HepG2 (cell line): Measurements from ENCODE around the gene PHACTR3. TPM values are rescaled to one million over a fixed set of nuclear protein-coding genes. Genes with fewer than 3 reads are reported as not detected.

Source experiments
- ATAC-seq: fragments of 200-7000 bp; cut with Tn5 transposase; 3 replicates; pipeline ENCODE4 v1.9.1; 2020; ENCODE audit warnings: mild to moderate bottlenecking, moderate library complexity
- BruUV-seq: library from RNA; stranded (reverse); fragments of 400-500 nt; replicated peaks from 2 replicates; lab custom pipeline; 2021; lab: Mats Ljungman, UMichigan
- CTCF ChIA-PET: fragments of 300-600 bp; formaldehyde crosslinking; extraction: SDS; loops from one replicate; lab custom pipeline; 2021; ENCODE audit warnings: low total read pairs, inconsistent platforms, low intra/inter-chr PET ratio; lab: Yijun Ruan, JAX
- POLR2A ChIA-PET: fragments of 350-600 bp; sonication (Branson Sonifier 250); formaldehyde crosslinking; loops from one replicate; lab custom pipeline; 2020; ENCODE audit warnings: antibody characterized with exemption, inconsistent platforms; lab: Yijun Ruan, JAX
- DNase-seq: peaks from one replicate; pipeline ENCODE4 v3.0.0-alpha.2; 2015; ENCODE audit warnings: low spot score
- FAIRE-seq: peaks from 3 replicates; lab custom pipeline; 2011; peaks lifted over from hg19 to GRCh38; lab: Jason Lieb, UNC
- H2AFZ ChIP-seq: one replicate; pipeline ENCODE4 v1.6.1; 2011; ENCODE audit warnings: low read length, inconsistent platforms
- H3K27ac ChIP-seq: fragments of 300-600 bp; 3 replicates; pipeline ENCODE4 v1.8.0; 2011; ENCODE audit warnings: mixed run types, mild to moderate bottlenecking, mixed read lengths, low read length, inconsistent platforms; ENCODE audit not compliant: insufficient read depth; ENCODE audit errors: extremely low read length
- H3K27me3 ChIP-seq, 2 experiments: fragments of 200-600 bp in 1 of 2; 2 replicates in 1 of 2; 3 replicates in 1 of 2; pipeline versions ENCODE4 v1.6.0 to v1.8.0; 2011; ENCODE audit warnings: low read length in 2 of 2, mild to moderate bottlenecking in 2 of 2, moderate library complexity in 2 of 2, inconsistent platforms in 1 of 2; ENCODE audit not compliant: insufficient read depth in 2 of 2, control insufficient read depth in 1 of 2
- H3K36me3 ChIP-seq, 2 experiments: fragments of 200-600 bp in 1 of 2; replicated peaks in 1 of 2; 2 replicates in 1 of 2; 3 replicates in 1 of 2; pipeline versions ENCODE4 v1.5.1 to v1.8.0; 2011; ENCODE audit warnings: low read length in 2 of 2, inconsistent platforms in 1 of 2; ENCODE audit not compliant: insufficient read depth in 2 of 2, control insufficient read depth in 1 of 2
- H3K4me1 ChIP-seq: 2 replicates; pipeline ENCODE4 v1.5.1; 2012; ENCODE audit warnings: low read length, inconsistent platforms; ENCODE audit not compliant: insufficient read depth
- H3K4me2 ChIP-seq: 2 replicates; pipeline ENCODE4 v1.6.0; 2011; ENCODE audit warnings: low read depth, low read length, inconsistent platforms
- H3K4me3 ChIP-seq, 3 experiments: fragments of 200-600 bp in 1 of 3; sonication (generic), shearing (Covaris generic) in 1 of 3; replicated peaks in 1 of 3; 2 replicates each; pipeline ENCODE4 v1.5.1; 2011 to 2016; ENCODE audit warnings: low read length in 3 of 3, inconsistent platforms in 2 of 3, low read depth in 2 of 3, mild to moderate bottlenecking in 2 of 3, control low read depth in 1 of 3, mixed read lengths in 1 of 3; ENCODE audit not compliant: insufficient read depth in 1 of 3
- H3K79me2 ChIP-seq: one replicate; pipeline ENCODE4 v1.6.1; 2011; ENCODE audit warnings: low read length, inconsistent platforms; ENCODE audit not compliant: insufficient read depth
- H3K9ac ChIP-seq: 2 replicates; pipeline ENCODE4 v1.6.0; 2011; ENCODE audit warnings: mild to moderate bottlenecking, low read depth, low read length, inconsistent platforms; ENCODE audit not compliant: insufficient read depth
- H3K9me3 ChIP-seq: 2 replicates; pipeline ENCODE4 v1.5.1; 2012; ENCODE audit warnings: mild to moderate bottlenecking, low read length
- H4K20me1 ChIP-seq: 2 replicates; pipeline ENCODE4 v1.6.0; 2011; ENCODE audit warnings: inconsistent platforms, mild to moderate bottlenecking, low read length, moderate library complexity; ENCODE audit not compliant: insufficient read depth
- CBX2 ChIP-seq, 2 experiments: fragments of 200-600 bp in 1 of 2; sonication (generic); formaldehyde crosslinking in 1 of 2; IDR thresholded peaks; 2 replicates each; pipeline versions ENCODE4 v1.7.0 to v1.8.1; 2018 to 2022; ENCODE audit warnings: low read depth in 2 of 2, low read length in 1 of 2, mild to moderate bottlenecking in 1 of 2, missing genetic modification reagents in 1 of 2
- CENPX ChIP-seq: sonication (generic); formaldehyde crosslinking; IDR thresholded peaks from 2 replicates; pipeline ENCODE4 v1.9.0; 2021; ENCODE audit warnings: mild to moderate bottlenecking, missing genetic modification reagents, moderate library complexity
- EHMT2 ChIP-seq: fragments of 200-600 bp; sonication (generic); IDR thresholded peaks from 2 replicates; pipeline ENCODE4 v1.7.0; 2017; ENCODE audit warnings: antibody characterized with exemption, low read depth, low read length, borderline replicate concordance
- MED13 ChIP-seq: sonication (generic); formaldehyde crosslinking; IDR thresholded peaks from 2 replicates; pipeline ENCODE4 v1.5.0; 2020; ENCODE audit warnings: missing genetic modification reagents
- MYNN ChIP-seq: sonication (generic); formaldehyde crosslinking; IDR thresholded peaks from 2 replicates; pipeline ENCODE4 v1.4.0; 2020; ENCODE audit warnings: mild to moderate bottlenecking, low read depth, missing genetic modification reagents
- TFAP4 ChIP-seq: sonication (generic); IDR thresholded peaks from 2 replicates; pipeline ENCODE4 v1.6.1; 2016; ENCODE audit warnings: low read depth, borderline replicate concordance
- ZNF10 ChIP-seq: sonication (generic); formaldehyde crosslinking; IDR thresholded peaks from 2 replicates; pipeline ENCODE4 v1.4.0; 2020; ENCODE audit warnings: mild to moderate bottlenecking, low read depth, missing genetic modification reagents, borderline replicate concordance
- ZNF101 ChIP-seq: sonication (generic); formaldehyde crosslinking; IDR thresholded peaks from 2 replicates; pipeline ENCODE4 v1.4.0; 2020; ENCODE audit warnings: mild to moderate bottlenecking, low read depth, missing genetic modification reagents, borderline replicate concordance
- ZNF597 ChIP-seq: sonication (generic); formaldehyde crosslinking; IDR thresholded peaks from 2 replicates; pipeline ENCODE4 v1.5.0; 2020; ENCODE audit warnings: missing genetic modification reagents
- ZNF607 ChIP-seq: sonication (generic); formaldehyde crosslinking; IDR thresholded peaks from 2 replicates; pipeline ENCODE4 v1.5.1; 2020; ENCODE audit warnings: missing genetic modification reagents, mild to moderate bottlenecking, borderline replicate concordance
- ZNF616 ChIP-seq: sonication (generic); formaldehyde crosslinking; IDR thresholded peaks from 2 replicates; pipeline ENCODE4 v1.5.0; 2020; ENCODE audit warnings: low read depth, mild to moderate bottlenecking, missing genetic modification reagents
- WGBS: methylation state at CpG from one replicate; pipeline ENCODE4 v1.1.6; 2017; ENCODE audit warnings: low lambda C conversion rate; 5-methylcytosine and 5-hydroxymethylcytosine counted together
- in situ Hi-C: cut with HindIII; loops from 2 replicates; pipeline ENCODE4 v1.10.0; 2017; ENCODE audit warnings: low pct_unique_long_range_greater_than_20kb; ENCODE audit not compliant: extremely low pct_ligation_motif_present
- intact Hi-C: fragments of 100-400 bp; cut with micrococcal nuclease; formaldehyde crosslinking; loops from one replicate; pipeline ENCODE4 v1.10.0; 2022; ENCODE audit not compliant: unreplicated experiment
- polyA plus RNA-seq, 8 experiments: library from polyadenylated mRNA; depleted of rRNA in 3 of 8; stranded (reverse) in 7 of 8; unstranded in 1 of 8; fragments of >200 nt; fragmentation: Illumina TruSeq in 4 of 8; extraction: Trizol in 4 of 8; gene quantifications; 2 replicates each; pipeline versions ENCODE4 v1.2.1 to v1.2.3, GENCODE V29; 2011 to 2016; ENCODE audit warnings: low read depth in 4 of 8, missing spikeins in 1 of 8, mixed read lengths in 1 of 8; ENCODE audit not compliant: insufficient read depth in 1 of 8
- total RNA-seq, 5 experiments: library from RNA; depleted of rRNA; stranded (reverse); fragments of >200 nt; fragmentation: Illumina TruSeq; extraction: Trizol; gene quantifications; 2 replicates each; pipeline ENCODE4 v1.2.3, GENCODE V29; 2016; ENCODE audit warnings: low read depth in 1 of 5
- TF ChIP-seq, protein P1 (sequence below): sonication (generic); formaldehyde crosslinking; IDR thresholded peaks from 2 replicates; pipeline ENCODE4 v1.4.0; 2020; ENCODE audit warnings: missing genetic modification reagents
- TF ChIP-seq, protein P2 (sequence below): sonication (generic); formaldehyde crosslinking; IDR thresholded peaks from 2 replicates; pipeline ENCODE4 v1.9.0; 2022; ENCODE audit warnings: low read depth, missing genetic modification reagents
- TF ChIP-seq, protein P3 (sequence below): sonication (generic); formaldehyde crosslinking; conservative IDR thresholded peaks from 2 replicates; pipeline ENCODE4 v1.8.0; 2022; ENCODE audit warnings: missing genetic modification reagents

PHACTR3 gene
- total and polyA plus RNA-seq, 2 of the 13 experiments (the other 11 are each of a cell fraction or from before 2014, with no cell fraction given): not detected

DNA sequence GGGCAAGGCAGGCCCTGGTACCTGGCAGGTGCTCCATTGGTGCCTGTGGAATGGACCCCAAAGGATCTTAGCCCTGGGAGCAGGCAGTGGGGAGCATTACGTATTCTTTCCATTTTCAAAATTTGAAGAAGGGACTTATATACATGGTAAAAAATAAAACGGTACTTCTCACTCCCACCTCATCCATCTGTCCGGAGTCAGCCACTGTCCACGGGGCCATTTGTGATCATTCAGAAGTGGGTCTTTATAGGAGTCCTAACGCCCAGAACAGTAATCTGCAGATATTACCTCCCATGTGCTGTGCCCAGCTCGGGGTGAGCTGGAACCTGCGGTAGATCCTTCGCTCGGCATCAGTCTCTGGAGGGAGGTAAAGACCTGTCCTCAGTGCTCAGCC is 218.7 kb downstream of the PHACTR3 start:
- H4K20me1 ChIP-seq: no peaks in the 10 kb centered on the region; the same call in 1 of the 2 replicates
- H3K4me3 ChIP-seq: no peak overlapping the region
- H2AFZ ChIP-seq: no peak overlapping the region
- TF ChIP-seq, protein P1, sequence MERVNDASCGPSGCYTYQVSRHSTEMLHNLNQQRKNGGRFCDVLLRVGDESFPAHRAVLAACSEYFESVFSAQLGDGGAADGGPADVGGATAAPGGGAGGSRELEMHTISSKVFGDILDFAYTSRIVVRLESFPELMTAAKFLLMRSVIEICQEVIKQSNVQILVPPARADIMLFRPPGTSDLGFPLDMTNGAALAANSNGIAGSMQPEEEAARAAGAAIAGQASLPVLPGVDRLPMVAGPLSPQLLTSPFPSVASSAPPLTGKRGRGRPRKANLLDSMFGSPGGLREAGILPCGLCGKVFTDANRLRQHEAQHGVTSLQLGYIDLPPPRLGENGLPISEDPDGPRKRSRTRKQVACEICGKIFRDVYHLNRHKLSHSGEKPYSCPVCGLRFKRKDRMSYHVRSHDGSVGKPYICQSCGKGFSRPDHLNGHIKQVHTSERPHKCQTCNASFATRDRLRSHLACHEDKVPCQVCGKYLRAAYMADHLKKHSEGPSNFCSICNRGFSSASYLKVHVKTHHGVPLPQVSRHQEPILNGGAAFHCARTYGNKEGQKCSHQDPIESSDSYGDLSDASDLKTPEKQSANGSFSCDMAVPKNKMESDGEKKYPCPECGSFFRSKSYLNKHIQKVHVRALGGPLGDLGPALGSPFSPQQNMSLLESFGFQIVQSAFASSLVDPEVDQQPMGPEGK (CRISPR knock-in tag): no peak
- TF ChIP-seq, protein P2, sequence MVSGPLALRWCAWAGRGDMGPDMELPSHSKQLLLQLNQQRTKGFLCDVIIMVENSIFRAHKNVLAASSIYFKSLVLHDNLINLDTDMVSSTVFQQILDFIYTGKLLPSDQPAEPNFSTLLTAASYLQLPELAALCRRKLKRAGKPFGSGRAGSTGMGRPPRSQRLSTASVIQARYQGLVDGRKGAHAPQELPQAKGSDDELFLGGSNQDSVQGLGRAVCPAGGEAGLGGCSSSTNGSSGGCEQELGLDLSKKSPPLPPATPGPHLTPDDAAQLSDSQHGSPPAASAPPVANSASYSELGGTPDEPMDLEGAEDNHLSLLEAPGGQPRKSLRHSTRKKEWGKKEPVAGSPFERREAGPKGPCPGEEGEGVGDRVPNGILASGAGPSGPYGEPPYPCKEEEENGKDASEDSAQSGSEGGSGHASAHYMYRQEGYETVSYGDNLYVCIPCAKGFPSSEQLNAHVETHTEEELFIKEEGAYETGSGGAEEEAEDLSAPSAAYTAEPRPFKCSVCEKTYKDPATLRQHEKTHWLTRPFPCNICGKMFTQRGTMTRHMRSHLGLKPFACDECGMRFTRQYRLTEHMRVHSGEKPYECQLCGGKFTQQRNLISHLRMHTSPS (CRISPR knock-in tag): no peak
- no peak for TF ChIP-seq EHMT2
- TF ChIP-seq CBX2 (IDR thresholded peaks at IDR 0.05; ENCODE audit: low read depth, low read length): no peak
- TF ChIP-seq CBX2 (CRISPR knock-in tag; IDR thresholded peaks at IDR 0.05; ENCODE audit: low read depth): no peak
- TF ChIP-seq ZNF101 (CRISPR knock-in tag): no peak
- TF ChIP-seq ZNF597 (CRISPR knock-in tag): no peak
- no peak for TF ChIP-seq MED13 (CRISPR knock-in tag)
- no peak for TF ChIP-seq ZNF10 (CRISPR knock-in tag)
- no peak for TF ChIP-seq MYNN (CRISPR knock-in tag)
- no peak for TF ChIP-seq CENPX (CRISPR knock-in tag)
- no peak for TF ChIP-seq ZNF616 (CRISPR knock-in tag)
- TF ChIP-seq ZNF607 (CRISPR knock-in tag): no peak
- TF ChIP-seq, protein P3, sequence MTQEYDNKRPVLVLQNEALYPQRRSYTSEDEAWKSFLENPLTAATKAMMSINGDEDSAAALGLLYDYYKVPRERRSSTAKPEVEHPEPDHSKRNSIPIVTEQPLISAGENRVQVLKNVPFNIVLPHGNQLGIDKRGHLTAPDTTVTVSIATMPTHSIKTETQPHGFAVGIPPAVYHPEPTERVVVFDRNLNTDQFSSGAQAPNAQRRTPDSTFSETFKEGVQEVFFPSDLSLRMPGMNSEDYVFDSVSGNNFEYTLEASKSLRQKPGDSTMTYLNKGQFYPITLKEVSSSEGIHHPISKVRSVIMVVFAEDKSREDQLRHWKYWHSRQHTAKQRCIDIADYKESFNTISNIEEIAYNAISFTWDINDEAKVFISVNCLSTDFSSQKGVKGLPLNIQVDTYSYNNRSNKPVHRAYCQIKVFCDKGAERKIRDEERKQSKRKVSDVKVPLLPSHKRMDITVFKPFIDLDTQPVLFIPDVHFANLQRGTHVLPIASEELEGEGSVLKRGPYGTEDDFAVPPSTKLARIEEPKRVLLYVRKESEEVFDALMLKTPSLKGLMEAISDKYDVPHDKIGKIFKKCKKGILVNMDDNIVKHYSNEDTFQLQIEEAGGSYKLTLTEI: no peak
- TF ChIP-seq TFAP4: no peak
- no peak overlapping the region for H3K27ac ChIP-seq
- peaks cover 5 to 41% of the 10 kb centered on the region in 2 experiments for H3K27me3 ChIP-seq
- in situ Hi-C loops (no loop called here), intact Hi-C loops (no loop called here)
- no peak for ATAC-seq
- no peaks in the 10 kb centered on the region for H3K79me2 ChIP-seq
- H3K9me3 ChIP-seq: no peaks in the 10 kb centered on the region
- 30% methylated on average over 9 of the region's 9 CpGs for WGBS
- no peak overlapping the region for H3K4me2 ChIP-seq
- no peaks in the 10 kb centered on the region for H3K36me3 ChIP-seq
- no peak for DNase-seq
- no TSS peak for BruUV-seq
- CTCF ChIA-PET: no interaction called here
- FAIRE-seq: no peak
- no peak overlapping the region for H3K9ac ChIP-seq
- H3K4me1 ChIP-seq: no peaks in the 10 kb centered on the region
- POLR2A ChIA-PET: no interaction called here
